ENCODE results near the gene CST9L.

DNA sequence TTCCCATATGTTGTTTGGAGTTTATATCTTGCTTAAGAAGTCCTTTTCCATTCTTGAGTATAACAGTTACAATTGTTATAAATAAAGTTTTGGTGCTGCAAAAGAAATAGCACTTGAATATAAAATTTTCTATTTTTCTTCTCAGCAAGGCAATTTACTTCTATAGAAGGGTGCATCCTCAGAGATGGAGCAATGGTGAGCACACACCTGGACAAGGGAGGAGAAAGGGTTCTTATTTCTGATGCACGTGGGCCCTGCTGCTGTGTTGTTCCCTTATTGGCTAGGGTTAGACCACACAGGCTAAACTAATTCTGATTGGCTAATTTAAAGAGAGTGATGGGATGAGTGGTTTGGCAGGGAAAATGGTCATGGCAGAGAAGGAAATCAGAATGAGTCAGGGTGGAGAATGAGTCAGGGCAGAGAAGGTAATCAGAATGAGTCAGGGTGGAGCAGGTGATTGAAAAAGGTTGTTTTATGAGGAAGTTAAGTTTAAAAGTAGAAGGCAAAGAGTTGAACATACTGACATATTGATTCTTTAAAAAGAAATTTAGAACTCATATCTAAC, 39.3 kb downstream of the CST9L start:
- TF ChIP-seq, protein P1, sequence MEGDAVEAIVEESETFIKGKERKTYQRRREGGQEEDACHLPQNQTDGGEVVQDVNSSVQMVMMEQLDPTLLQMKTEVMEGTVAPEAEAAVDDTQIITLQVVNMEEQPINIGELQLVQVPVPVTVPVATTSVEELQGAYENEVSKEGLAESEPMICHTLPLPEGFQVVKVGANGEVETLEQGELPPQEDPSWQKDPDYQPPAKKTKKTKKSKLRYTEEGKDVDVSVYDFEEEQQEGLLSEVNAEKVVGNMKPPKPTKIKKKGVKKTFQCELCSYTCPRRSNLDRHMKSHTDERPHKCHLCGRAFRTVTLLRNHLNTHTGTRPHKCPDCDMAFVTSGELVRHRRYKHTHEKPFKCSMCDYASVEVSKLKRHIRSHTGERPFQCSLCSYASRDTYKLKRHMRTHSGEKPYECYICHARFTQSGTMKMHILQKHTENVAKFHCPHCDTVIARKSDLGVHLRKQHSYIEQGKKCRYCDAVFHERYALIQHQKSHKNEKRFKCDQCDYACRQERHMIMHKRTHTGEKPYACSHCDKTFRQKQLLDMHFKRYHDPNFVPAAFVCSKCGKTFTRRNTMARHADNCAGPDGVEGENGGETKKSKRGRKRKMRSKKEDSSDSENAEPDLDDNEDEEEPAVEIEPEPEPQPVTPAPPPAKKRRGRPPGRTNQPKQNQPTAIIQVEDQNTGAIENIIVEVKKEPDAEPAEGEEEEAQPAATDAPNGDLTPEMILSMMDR (IDR thresholded peaks at IDR 0.05) = no peak
- no peak for TF ChIP-seq POLR2A (IDR thresholded peaks at IDR 0.05)

Data from right lobe of liver (tissue), 4 donors.